Esophagus muscularis mucosa (tissue), 4 donors: Measurements from ENCODE around the gene PCSK6. TPM values are rescaled to one million over a fixed set of nuclear protein-coding genes. Genes with fewer than 3 reads are reported as not detected.

ENCODE experiments used
- DNase-seq: peaks from one replicate; pipeline ENCODE4 v3.0.0-alpha.2; 2017; ENCODE audit errors: extremely low spot score
- H3K27ac ChIP-seq, 4 donors: fragments of 200-600 bp; sonication (generic); replicated peaks in 1 of 4; 1 replicate in 3 of 4; 2 replicates in 1 of 4; pipeline ENCODE4 v1.5.1; 2016 to 2019; ENCODE audit warnings: mild to moderate bottlenecking in 1 of 4
- H3K27me3 ChIP-seq, 4 donors: fragments of 200-600 bp; sonication (generic); one replicate each; pipeline versions ENCODE4 v1.5.1 to v1.6.0; 2016 to 2019
- H3K36me3 ChIP-seq, 4 donors: fragments of 200-600 bp; sonication (generic); one replicate each; pipeline ENCODE4 v1.5.1; 2016 to 2019
- H3K4me1 ChIP-seq, 4 donors: fragments of 200-600 bp; sonication (generic); one replicate each; pipeline ENCODE4 v1.5.1; 2016 to 2019
- H3K4me3 ChIP-seq, 4 donors: fragments of 200-600 bp; sonication (generic); 1 replicate in 2 of 4; 2 replicates in 2 of 4; pipeline ENCODE4 v1.5.1; 2016 to 2019; ENCODE audit warnings: mild to moderate bottlenecking in 4 of 4, moderate library complexity in 1 of 4
- H3K9me3 ChIP-seq, 4 donors: fragments of 200-600 bp; sonication (generic); 1 replicate in 3 of 4; 2 replicates in 1 of 4; pipeline ENCODE4 v1.5.1; 2016 to 2019
- CTCF ChIP-seq, 3 experiments: fragments of 200-600 bp in 2 of 3; fragments of 450-650 bp in 1 of 3; sonication (generic) in 2 of 3; IDR thresholded peaks; one replicate each; pipeline ENCODE4 v1.5.1; 2017 to 2019; ENCODE audit warnings: antibody characterized with exemption in 3 of 3, mild to moderate bottlenecking in 2 of 3, moderate library complexity in 1 of 3
- EP300 ChIP-seq: sonication (generic); formaldehyde crosslinking; IDR thresholded peaks from one replicate; pipeline ENCODE4 v1.6.1; 2017; ENCODE audit warnings: antibody characterized with exemption
- POLR2A ChIP-seq: fragments of 450-650 bp; IDR thresholded peaks from one replicate; pipeline ENCODE4 v1.6.1; 2017; ENCODE audit warnings: antibody characterized with exemption, moderate library complexity, mild to moderate bottlenecking, low read depth
- POLR2AphosphoS5 ChIP-seq, 2 donors: sonication (generic); formaldehyde crosslinking; IDR thresholded peaks; one replicate each; pipeline ENCODE4 v1.6.1; 2017; ENCODE audit warnings: antibody characterized with exemption in 2 of 2
- WGBS: methylation state at CpG from one replicate; pipeline ENCODE4 v1.1.5; 2018; 5-methylcytosine and 5-hydroxymethylcytosine counted together
- intact Hi-C: fragments of 100-400 bp; cut with DNase I; formaldehyde crosslinking; loops from one replicate; pipeline ENCODE4 v1.15.1; 2023
- total RNA-seq, 4 donors: library from RNA; depleted of rRNA; stranded (reverse); fragments of >200 nt; gene quantifications; one replicate each; pipeline versions ENCODE4 v1.1.0 to v1.2.1, GENCODE V29; 2016

The PCSK6 gene
- total RNA-seq, 4 donors from 2014 or later, result 13.6 to 24.1 (median 15.3) TPM

- no peak for DNase-seq
- Histone ChIP-seq H3K36me3 (peaks cover 43 to 65% (median 57%) of the 10 kb centered on the region in 4 donors), H3K27ac (peak overlapping the region; percentile 87 to 95 (median 92)), H3K4me3 (peak overlapping the region; percentile 79 to 92 (median 88)), H3K9me3 (no peaks in the 10 kb centered on the region), H3K27me3 (no peaks in the 10 kb centered on the region), H3K4me1 (peaks cover 15 to 26% (median 23%) of the 10 kb centered on the region in 4 donors)
- intact Hi-C loops, result no loop called here
- TF ChIP-seq CTCF (IDR thresholded peaks at IDR 0.05) (peak in 2 of 3 experiments; percentile 7 to 38), POLR2AphosphoS5 (IDR thresholded peaks at IDR 0.05) (no peak)
- WGBS, result 17% methylated on average over 12 of the region's 14 CpGs
Observed at GRCh38 chr15:101276501-101277037, 212.9 kb downstream of the PCSK6 start.

GRCh38 chr15:101275018-101275417 lies 214.5 kb downstream of the PCSK6 start:
- H3K27me3 ChIP-seq, result no peaks in the 10 kb centered on the region
- H3K27ac ChIP-seq, result no peak overlapping the region
- TF ChIP-seq EP300, result no peak
- TF ChIP-seq POLR2AphosphoS5 (IDR thresholded peaks at IDR 0.05), result no peak
- no peak for TF ChIP-seq POLR2A
- no peak for TF ChIP-seq CTCF (IDR thresholded peaks at IDR 0.05)
- peaks cover 15 to 26% (median 23%) of the 10 kb centered on the region in 4 donors for H3K4me1 ChIP-seq
- peaks cover 53 to 65% (median 58%) of the 10 kb centered on the region in 4 donors for H3K36me3 ChIP-seq
- H3K4me3 ChIP-seq, result no peak overlapping the region
- no peaks in the 10 kb centered on the region for H3K9me3 ChIP-seq
- 84% methylated on average over 5 of the region's 5 CpGs for WGBS
- no peak for DNase-seq
- intact Hi-C loops, result no loop called here

GRCh38 chr15:101273534-101273933 lies 216.0 kb downstream of the PCSK6 start:
- WGBS, result 74% methylated on average over 5 of the region's 5 CpGs
- no peaks in the 10 kb centered on the region for H3K9me3 ChIP-seq
- no peak overlapping the region for H3K27ac ChIP-seq
- intact Hi-C loops, result no loop called here
- no peak for DNase-seq
- no peaks in the 10 kb centered on the region for H3K27me3 ChIP-seq
- peaks cover 15 to 26% (median 23%) of the 10 kb centered on the region in 4 donors for H3K4me1 ChIP-seq
- no peak overlapping the region for H3K4me3 ChIP-seq
- TF ChIP-seq CTCF (IDR thresholded peaks at IDR 0.05), result no peak
- no peak for TF ChIP-seq POLR2A
- TF ChIP-seq POLR2AphosphoS5 (IDR thresholded peaks at IDR 0.05), result no peak
- no peak for TF ChIP-seq EP300
- H3K36me3 ChIP-seq, result peaks cover 55 to 69% (median 62%) of the 10 kb centered on the region in 4 donors

- H3K4me1 ChIP-seq, result peaks cover 15 to 25% (median 21%) of the 10 kb centered on the region in 4 donors
- H3K4me3 ChIP-seq, result no peak overlapping the region
- 95% methylated on average over 9 of the region's 9 CpGs for WGBS
- peaks cover 55 to 69% (median 62%) of the 10 kb centered on the region in 4 donors for H3K36me3 ChIP-seq
- intact Hi-C loops, result no loop called here
- DNase-seq, result no peak
- TF ChIP-seq POLR2AphosphoS5 (IDR thresholded peaks at IDR 0.05) (no peak), POLR2A (no peak), CTCF (IDR thresholded peaks at IDR 0.05) (no peak), EP300 (no peak)
- H3K27me3 ChIP-seq, result no peaks in the 10 kb centered on the region
- H3K9me3 ChIP-seq, result no peaks in the 10 kb centered on the region
- H3K27ac ChIP-seq, result no peak overlapping the region
Observed at GRCh38 chr15:101272584-101272983, 216.9 kb downstream of the PCSK6 start.
